ENCODE results near the gene SMARCA5.
"Not testable (repeated sequence)": the region's sequence is repeated elsewhere in the genome, so short reads cannot be mapped to it uniquely, and the experiment has no call there.

The SMARCA5 gene, protein sequence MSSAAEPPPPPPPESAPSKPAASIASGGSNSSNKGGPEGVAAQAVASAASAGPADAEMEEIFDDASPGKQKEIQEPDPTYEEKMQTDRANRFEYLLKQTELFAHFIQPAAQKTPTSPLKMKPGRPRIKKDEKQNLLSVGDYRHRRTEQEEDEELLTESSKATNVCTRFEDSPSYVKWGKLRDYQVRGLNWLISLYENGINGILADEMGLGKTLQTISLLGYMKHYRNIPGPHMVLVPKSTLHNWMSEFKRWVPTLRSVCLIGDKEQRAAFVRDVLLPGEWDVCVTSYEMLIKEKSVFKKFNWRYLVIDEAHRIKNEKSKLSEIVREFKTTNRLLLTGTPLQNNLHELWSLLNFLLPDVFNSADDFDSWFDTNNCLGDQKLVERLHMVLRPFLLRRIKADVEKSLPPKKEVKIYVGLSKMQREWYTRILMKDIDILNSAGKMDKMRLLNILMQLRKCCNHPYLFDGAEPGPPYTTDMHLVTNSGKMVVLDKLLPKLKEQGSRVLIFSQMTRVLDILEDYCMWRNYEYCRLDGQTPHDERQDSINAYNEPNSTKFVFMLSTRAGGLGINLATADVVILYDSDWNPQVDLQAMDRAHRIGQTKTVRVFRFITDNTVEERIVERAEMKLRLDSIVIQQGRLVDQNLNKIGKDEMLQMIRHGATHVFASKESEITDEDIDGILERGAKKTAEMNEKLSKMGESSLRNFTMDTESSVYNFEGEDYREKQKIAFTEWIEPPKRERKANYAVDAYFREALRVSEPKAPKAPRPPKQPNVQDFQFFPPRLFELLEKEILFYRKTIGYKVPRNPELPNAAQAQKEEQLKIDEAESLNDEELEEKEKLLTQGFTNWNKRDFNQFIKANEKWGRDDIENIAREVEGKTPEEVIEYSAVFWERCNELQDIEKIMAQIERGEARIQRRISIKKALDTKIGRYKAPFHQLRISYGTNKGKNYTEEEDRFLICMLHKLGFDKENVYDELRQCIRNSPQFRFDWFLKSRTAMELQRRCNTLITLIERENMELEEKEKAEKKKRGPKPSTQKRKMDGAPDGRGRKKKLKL

DNA sequence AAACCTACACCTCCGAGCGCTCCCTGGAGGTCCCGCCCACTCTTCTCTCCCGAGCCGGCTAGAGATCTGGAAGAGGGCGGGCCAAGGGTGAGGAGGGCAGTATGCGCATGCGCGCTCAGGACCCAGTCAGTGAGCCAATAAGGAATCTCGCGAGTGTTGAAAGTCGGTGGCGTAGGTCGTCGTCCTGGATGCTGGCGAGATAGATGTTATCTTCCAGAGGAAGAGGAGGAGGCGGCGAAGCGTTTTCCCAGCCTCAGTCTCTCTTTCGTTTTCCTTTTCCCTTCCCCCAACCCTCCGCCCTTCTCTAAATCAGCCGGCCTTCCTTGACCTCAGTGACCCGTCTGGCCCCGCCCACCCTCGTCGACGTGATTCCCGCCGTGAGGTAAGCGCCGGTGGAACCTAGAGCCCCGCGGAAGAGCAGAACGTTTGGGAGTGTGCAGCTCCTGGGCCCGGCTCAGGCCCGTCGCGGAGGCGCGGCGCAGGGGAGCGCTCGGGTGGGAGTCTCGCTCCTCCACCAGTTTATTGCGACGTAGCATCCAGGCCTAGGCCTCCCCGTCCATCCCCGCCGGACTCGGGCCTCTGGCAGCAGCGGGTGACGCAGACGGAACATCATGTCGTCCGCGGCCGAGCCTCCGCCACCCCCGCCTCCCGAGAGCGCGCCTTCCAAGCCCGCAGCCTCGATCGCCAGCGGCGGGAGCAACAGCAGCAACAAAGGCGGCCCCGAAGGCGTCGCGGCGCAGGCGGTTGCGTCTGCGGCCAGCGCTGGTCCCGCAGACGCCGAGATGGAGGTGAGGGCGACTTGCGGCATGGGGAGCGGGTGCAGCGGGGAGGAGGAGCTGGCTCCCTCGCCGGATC lies at the start of gene SMARCA5:
TSS of gene SMARCA5 (plus strand) at position 389 of the 855 bp plus-strand sequence. CDS start at position 612, 223 bp downstream.
- peak within 1 kb of the TSS; percentile 93 for H3K27ac ChIP-seq
- peak; percentile 87 for DNase-seq (ENCODE audit: low read depth, low spot score)

DNA sequence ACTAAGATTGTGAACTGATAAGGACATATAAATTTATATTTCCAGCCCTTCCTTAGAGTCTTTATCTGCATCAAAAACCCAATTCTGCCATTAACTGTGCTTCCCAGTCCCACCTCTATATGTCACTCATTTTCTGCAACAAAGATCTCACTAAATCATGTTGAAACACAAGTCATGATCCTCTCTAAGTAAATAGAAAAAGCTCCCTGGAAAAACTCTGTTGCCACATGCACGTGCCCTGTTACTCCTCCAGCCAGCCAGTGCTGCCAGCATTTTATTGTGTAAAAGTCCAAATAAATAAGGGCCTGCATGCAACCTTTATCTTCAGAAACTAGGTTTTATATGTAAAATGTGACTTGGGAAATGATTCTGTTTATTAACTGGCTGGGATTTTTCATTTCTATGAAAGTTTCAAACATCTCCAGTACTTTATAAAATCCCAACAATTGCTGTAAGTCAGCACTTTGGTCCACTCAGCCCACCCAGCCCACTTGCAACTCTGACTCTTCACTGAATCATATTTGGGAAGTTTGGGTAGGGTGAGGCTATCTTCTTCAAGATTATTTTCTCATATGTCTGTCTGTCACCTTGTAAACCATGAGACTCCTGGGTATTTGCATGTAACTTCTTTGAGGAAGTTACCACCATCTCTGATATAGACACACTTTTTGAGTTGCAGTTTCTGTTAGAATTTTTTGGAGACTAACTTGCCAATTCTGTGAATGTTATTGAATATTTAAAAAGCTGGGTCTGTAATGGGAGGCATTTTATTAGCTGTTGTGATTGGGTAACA lies 40.0 kb upstream of the SMARCA5 start:
- H3K27ac ChIP-seq = no peak overlapping the region
- DNase-seq (ENCODE audit: low read depth, low spot score) = no peak

DNA sequence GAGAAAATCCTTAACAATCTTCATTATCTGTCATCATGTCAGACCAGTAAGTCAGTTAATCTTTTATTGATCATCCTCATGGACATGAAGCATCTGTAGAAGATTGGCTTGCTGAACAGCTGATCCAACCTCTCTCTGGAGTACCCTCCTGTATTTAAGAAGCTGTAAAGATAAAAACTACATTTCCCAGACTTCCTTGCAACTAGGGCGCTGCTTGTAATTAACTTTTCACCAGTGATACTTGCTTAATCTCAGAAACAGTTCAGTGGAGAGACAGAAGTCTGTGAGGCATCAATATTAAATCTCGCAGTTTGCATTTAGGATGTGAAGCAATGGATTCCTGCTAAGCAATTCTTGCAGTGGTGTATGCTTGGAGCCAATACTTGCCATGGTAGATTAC lies 36.0 kb upstream of the SMARCA5 start:
- no peak overlapping the region for H3K27ac ChIP-seq
- no peak for DNase-seq (ENCODE audit: low read depth, low spot score)

DNA sequence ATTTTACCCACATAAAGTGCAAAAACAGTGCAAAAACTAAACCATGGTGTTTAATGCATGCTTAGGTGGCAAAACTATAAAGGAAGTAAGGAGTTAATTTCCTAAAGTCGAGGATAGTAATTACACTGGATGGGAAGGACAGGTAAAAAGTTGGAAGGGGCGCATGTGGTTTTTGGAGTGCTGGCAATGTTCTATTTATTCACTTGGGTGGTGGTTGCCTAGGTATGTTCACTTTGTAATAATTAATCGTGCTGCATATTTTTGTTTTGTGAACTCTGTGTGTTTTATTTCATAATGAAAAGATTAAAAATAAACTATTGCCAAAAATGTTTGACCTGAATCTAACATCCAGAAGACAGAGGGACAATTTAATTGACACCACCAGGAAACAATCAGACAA lies 32.1 kb upstream of the SMARCA5 start:
- no peak for DNase-seq (ENCODE audit: low read depth, low spot score)

DNA sequence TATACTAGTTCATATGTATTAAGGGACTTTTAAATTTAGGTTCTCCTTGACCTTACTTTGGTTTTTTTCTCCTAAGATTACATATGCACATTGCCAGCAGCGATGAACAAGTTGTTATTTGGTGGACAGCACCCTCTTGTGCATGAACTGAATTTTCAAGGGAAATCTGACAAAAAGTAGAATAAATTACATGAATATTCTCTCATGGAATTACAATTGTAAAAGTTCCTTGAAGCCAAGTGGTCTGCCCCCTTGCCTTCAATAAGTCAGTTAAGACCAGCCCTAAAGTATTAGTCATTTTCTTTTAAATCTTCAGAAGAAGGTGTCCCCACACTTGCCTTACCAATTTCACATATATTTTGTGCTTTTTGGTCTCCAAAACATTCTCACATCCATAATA lies 30.7 kb upstream of the SMARCA5 start:
- no peak overlapping the region for H3K27ac ChIP-seq
- no peak for DNase-seq (ENCODE audit: low read depth, low spot score)

More for the DNA sequence above, 32.1 kb upstream of the SMARCA5 start:
- no peak overlapping the region for H3K27ac ChIP-seq

DNA sequence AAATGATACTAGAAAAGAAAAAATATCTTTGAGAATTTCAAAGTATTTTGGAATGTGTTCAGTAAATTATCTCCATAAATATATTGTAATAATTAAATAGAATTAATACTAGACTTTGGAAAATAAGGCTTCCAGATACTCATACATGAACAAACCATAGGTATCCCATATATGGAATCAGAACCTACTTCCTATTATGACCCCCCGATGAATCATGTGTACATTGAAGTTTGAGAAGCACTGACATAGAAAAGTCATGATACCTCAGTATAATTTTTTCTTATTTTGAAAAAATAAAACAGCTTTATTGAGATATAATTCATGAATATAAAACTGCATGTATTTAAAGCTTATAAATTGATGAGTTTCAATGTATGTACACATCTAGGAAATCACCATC lies 27.2 kb upstream of the SMARCA5 start:
- no peak overlapping the region for H3K27ac ChIP-seq
- DNase-seq (ENCODE audit: low read depth, low spot score) = no peak

DNA sequence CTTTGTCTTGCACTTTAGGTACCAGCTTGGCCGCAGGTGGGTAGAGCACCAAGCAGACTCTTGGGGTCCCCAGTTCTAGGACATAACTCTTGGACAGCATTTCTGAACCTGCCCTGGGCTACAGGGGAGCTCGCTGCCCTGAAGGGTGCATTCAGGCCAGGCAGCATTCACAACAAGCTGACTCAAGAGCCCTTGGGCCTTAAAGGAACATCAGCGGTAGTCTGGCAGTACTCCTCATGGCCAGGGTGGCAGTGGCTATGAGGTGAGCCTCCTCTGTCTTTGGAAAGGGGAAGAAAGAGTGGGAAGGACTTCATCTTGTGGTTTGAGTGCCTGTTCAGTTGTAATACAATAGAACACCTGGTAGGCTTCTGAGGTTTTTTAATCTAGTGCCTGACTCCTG lies 24.8 kb upstream of the SMARCA5 start:
- no peak for DNase-seq (ENCODE audit: low read depth, low spot score)
- no peak overlapping the region for H3K27ac ChIP-seq

DNA sequence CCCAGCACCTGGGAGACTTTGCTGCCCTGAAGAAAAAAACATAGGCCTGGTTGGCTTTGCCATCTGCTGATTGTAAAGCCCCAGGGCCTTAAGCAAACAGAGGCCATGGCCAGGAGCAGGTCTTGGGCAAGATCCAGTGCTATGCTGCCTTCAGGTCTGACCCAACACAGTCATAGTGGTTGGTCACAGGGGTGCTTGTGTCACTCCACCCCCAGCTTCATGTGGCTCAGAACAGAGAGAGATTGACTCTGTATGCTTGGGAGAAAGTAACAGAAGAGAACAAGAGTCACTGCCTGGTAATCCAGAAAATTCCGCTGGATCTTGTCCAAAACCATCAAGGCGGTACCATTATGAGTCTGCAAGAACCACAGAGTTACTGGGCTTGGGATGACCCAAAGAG lies 24.4 kb upstream of the SMARCA5 start:
- peak; percentile 18 for DNase-seq (ENCODE audit: low read depth, low spot score)

DNA sequence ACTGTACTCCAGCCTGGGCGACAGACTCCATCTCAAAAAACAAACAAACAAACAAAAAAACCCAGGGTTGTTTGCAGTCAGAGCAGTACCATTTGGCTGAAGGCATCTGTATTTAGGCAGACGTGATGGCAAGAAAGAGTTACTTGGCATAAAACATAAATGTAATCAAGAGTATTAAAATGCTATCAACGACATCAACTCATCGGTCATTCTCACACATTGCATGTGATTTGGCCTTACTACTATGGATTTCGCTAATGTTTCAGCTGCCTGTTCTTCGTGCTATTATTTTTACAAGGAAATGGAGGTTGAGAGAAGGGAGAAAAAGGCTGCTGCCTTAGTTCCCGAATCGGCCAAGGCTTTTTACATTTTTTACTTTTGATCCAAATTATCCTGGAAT lies 15.5 kb upstream of the SMARCA5 start:
- no peak overlapping the region for H3K27ac ChIP-seq
- DNase-seq (ENCODE audit: low read depth, low spot score) = no peak

More for the DNA sequence above, 24.4 kb upstream of the SMARCA5 start:
- no peak overlapping the region for H3K27ac ChIP-seq

DNA sequence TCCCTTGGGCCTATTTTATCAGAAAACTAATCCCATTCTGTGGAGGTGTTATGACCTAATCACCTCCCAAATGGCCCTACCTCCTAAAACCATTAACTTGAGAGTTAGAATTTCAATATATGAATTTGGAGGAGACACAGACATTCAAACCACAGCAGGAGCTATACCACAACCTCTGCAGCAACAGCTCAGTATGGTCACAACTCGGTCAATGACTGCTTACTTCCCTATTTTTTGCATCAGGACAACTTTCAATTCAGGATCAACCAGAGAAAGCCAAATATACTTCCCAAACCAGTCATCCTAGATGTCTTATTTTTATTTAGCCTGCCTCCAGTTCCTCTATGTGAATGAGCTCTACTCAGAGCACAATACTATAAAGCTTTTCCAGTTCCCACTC lies 11.3 kb upstream of the SMARCA5 start:
- DNase-seq (ENCODE audit: low read depth, low spot score) = no peak
- no peak overlapping the region for H3K27ac ChIP-seq

DNA sequence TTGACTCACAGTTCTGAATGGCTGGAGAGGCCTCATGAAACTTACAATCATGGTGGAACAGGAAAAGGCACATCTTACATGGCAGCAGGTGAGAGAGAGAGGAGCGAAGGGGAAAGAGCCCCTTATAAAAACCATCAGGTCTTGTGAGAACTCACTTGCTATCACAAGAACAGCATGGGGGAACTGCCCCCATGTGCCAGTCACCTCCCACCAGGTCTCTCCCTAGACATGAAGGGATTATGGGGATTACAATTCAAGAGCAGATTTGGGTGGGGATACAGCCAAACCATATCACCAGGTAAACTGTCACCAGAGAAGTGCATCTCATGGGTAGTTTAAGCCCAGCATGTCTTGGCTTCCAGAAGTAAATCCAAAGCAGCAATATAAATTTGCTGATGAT lies 7.5 kb upstream of the SMARCA5 start:
- no peak for DNase-seq (ENCODE audit: low read depth, low spot score)
- H3K27ac ChIP-seq = no peak overlapping the region

DNA sequence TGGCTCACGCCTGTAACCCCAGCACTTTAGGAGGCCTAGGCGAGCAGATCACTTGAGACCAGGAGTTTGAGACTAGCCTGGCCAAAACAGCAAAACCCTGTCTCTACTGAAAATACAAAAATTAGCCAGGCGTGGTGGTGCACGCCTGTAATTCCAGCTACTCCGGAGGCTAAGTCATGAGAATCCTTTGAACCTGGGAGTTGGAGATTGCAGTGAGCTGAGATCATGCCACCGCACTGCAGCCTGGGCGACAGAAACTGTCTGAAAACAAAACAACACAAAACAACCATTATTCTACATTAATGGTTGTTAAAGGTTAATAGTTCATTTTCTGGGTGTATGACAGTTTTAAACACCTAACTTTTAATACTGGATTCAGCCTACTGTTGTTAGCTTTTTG lies 1.6 kb upstream of the SMARCA5 start:
- no peak overlapping the region for H3K27ac ChIP-seq

DNA sequence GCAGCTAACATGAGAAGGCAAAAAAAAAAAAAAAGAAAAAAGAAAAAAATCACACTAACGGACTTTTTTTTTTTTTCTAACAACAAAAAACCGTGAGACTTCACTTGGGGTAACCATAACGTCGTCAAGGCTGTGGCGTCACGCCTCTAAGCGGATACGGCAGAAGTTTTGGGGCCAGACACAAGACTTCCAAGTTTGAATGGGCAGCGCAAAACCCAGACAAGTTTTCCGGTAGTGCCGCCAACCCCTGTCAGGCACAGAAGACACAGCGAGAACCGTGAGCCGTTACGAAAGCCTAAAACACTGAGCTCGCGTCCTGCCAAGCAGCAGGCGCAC lies 556 bp upstream of the SMARCA5 start:
- H3K27ac ChIP-seq = peak overlapping the region; percentile 93
- DNase-seq (ENCODE audit: low read depth, low spot score) = peak; percentile 24

More for the DNA sequence above, 1.6 kb upstream of the SMARCA5 start:
- DNase-seq (ENCODE audit: low read depth, low spot score) = no peak

DNA sequence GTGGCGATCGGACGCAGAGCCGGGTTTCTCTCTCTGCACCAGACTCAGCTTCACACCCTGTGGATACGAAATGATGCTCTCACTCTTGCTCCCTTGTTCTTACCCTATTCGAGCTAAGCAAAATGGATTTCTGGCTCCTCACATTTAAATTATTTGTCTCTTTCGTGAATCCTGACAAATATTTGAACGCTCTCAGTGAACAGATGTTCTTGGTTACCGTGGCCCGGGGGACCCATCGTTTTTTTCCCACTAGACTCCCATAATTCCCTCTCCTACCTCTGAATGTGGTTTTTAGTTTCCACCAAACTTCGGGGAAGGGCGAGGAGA lies 630 bp downstream of the SMARCA5 start:
- peak overlapping the region; percentile 93 for H3K27ac ChIP-seq
- no peak for DNase-seq (ENCODE audit: low read depth, low spot score)

DNA sequence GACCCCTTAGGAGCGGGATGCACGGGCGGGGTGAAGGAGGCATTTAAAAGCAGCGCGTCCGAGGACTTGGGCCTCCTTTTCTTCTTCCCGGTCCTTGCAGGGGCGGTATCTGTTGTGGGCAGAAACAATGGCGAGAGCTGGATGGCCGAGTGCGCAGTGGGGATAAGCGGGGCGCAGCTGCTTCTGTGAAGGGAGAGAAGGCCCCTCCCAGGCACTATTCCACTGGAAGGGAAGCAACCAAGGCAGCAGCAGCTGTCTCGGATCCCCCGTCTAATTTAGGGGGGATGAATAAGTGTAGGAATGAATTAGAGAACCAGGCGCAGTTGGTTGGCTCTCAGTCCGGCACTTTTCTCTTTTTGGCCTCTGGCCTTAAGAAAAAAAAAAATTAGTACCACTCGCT lies 995 bp downstream of the SMARCA5 start:
- no peak for DNase-seq (ENCODE audit: low read depth, low spot score)
- peak overlapping the region; percentile 93 for H3K27ac ChIP-seq

DNA sequence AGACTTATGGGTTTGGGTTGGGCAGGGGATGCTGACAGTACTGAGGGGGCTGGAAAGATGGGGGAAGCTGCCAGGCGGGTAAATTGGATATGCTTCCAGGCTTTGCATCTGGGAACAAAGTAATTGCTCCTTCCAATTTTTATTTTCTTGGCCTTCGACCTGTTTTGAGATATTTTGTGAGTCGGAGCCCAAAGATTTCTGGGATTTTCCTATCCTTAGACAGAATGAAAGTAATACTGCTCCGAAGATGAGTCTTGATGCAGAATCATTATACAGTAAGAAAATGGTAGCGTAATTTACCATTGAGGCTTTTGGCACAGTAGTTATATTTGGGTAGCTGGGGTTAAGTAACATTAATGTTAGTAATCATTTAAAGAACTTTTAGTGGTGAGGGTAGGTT lies 1.4 kb downstream of the SMARCA5 start:
- peak overlapping the region; percentile 93 for H3K27ac ChIP-seq
- no peak for DNase-seq (ENCODE audit: low read depth, low spot score)

DNA sequence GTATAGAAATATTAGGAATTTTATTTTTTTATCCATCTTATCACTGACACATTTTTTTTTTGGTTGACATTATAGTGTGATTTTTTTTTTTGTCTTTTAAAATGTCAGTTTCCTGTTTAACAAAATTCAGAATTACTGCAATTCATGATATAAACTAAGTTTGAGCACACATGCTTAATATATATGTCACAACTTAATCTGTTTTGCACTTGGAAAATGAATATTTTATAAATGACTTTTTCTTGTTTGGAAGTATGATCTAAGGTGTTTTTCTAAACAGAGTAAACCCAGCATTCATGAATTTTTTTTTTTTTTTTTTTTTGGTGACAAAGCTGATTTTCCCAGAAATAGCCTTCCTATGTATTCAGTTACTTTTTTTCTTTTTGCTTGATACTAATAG lies 2.4 kb downstream of the SMARCA5 start:
- DNase-seq (ENCODE audit: low read depth, low spot score) = no peak
- no peak overlapping the region for H3K27ac ChIP-seq

DNA sequence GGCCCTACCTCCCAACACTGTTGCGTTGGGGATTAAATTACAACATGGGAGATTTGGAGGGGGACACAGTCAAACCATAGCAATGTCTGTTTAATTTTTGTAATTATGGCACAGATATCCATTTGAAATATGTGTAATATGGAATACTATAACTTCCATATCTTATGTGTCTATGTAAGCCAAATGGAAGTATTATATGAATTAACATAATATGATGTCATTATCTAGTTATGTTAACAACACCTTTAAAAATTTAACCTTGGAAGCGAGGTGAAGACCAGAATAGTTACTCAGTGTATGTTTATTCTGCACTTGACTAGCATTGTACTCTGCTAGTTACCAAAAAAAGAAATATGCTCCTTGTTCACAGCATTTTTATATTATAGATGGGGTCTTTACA lies 4.3 kb downstream of the SMARCA5 start:
- DNase-seq (ENCODE audit: low read depth, low spot score) = no peak
- no peak overlapping the region for H3K27ac ChIP-seq

DNA sequence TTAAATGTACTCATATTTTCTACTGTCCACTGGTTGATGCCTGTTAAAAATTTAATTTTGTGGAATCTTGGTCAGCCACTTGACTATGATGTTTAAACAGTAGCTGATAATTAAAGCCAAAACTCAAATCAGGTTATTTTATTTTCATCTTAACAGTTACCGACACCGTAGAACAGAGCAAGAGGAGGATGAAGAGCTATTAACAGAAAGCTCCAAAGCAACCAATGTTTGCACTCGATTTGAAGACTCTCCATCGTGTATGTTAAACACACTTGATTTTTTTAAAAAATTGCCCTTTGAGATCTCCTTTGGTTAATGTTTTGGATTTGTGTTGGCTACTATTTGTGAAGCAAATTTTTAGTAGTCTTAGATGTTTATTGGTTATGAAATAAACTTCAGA lies 10.7 kb downstream of the SMARCA5 start:
- no peak overlapping the region for H3K27ac ChIP-seq
- DNase-seq (ENCODE audit: low read depth, low spot score) = no peak

DNA sequence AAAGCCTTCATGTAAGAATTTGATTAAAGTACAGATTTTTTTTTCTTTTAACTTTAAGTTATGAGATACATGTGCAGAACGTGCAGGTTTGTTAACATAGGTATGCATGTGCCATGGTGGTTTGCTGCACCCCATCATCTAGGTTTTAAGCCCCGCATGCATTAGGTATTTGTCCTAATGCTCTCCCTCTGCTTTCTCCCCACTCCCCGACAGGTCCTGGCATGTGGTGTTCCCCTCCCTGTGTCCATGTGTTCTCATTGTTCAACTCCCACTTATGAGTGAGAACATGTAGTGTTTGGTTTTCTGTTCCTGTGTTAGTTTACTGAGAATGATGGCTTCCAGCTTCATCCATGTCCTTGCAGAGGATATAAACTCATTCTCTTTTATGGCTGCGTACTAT lies 14.5 kb downstream of the SMARCA5 start:
- DNase-seq (ENCODE audit: low read depth, low spot score) = not testable (repeated sequence)
- peak overlapping the region; percentile 10 for H3K27ac ChIP-seq

Data from epithelial cell of prostate (primary cell).